GM19455 (cell line): ENCODE results near the gene JADE3.

Experiments
- ATAC-seq: cut with Tn5 transposase; IDR thresholded peaks from one replicate; pipeline ENCODE4 v1.9.1; 2021; ENCODE audit not compliant: unreplicated experiment

Gene JADE3

DNA sequence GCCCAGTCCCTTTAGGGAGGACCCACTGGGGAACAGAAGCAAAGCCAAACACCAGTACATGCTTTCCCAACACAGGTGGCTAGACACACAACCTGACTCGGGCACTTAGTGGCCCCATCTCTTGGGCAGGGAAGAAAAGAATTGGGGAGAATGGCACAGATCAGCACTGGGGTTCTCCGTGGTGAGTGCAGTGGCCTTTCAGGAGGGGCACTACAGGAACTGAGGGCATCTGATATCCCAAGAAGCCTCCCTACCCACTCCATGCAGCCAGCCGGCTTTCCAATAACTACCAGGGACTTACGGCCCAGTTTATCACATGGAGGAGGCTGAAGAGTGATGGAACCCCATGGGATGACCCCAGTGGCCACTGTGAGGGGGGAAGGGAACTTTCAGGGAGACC lies 189.0 kb downstream of the JADE3 start:
- ATAC-seq = no peak
